Kidney (tissue), 14 donors: ENCODE measurements around the gene SIRT3. TPM values are rescaled to one million over a fixed set of nuclear protein-coding genes. Genes with fewer than 3 reads are reported as not detected.

Experiments
- DNase-seq, 5 donors: peaks; one replicate each; pipeline ENCODE4 v3.0.0-alpha.2; 2013 to 2020
- FAIRE-seq: peaks from 2 replicates; lab custom pipeline; 2012; peaks lifted over from hg19 to GRCh38; lab: Jason Lieb, UNC
- H3K27ac ChIP-seq, 2 donors: one replicate each; pipeline ENCODE4 v1.7.0; 2013; ENCODE audit warnings: low read depth in 2 of 2, low read length in 2 of 2, inconsistent platforms in 1 of 2
- H3K27me3 ChIP-seq: one replicate; pipeline ENCODE4 v1.7.1; 2013; ENCODE audit warnings: low read length, inconsistent platforms; ENCODE audit not compliant: control insufficient read depth, insufficient read depth
- H3K36me3 ChIP-seq, 3 donors: one replicate each; pipeline versions ENCODE4 v1.7.0 to v1.7.1; 2013; ENCODE audit warnings: low read length in 3 of 3, control low read depth in 1 of 3, inconsistent platforms in 1 of 3; ENCODE audit not compliant: insufficient read depth in 3 of 3, control insufficient read depth in 2 of 3
- H3K4me1 ChIP-seq, 3 donors: one replicate each; pipeline versions ENCODE4 v1.7.0 to v1.7.1; 2013; ENCODE audit warnings: low read length in 3 of 3, inconsistent platforms in 1 of 3, low read depth in 1 of 3; ENCODE audit not compliant: control insufficient read depth in 2 of 3, insufficient read depth in 2 of 3
- H3K4me3 ChIP-seq, 3 donors: one replicate each; pipeline versions ENCODE4 v1.7.0 to v1.8.1; 2013; ENCODE audit warnings: low read length in 3 of 3, control low read depth in 1 of 3, inconsistent platforms in 1 of 3
- H3K9ac ChIP-seq, 3 donors: one replicate each; pipeline versions ENCODE4 v1.7.0 to v1.7.1; 2013; ENCODE audit warnings: low read length in 3 of 3, control low read depth in 1 of 3, inconsistent platforms in 1 of 3
- H3K9me3 ChIP-seq, 3 donors: one replicate each; pipeline versions ENCODE4 v1.7.0 to v1.7.1; 2013; ENCODE audit warnings: low read length in 3 of 3, control low read depth in 1 of 3, inconsistent platforms in 1 of 3; ENCODE audit not compliant: control insufficient read depth in 2 of 3, insufficient read depth in 1 of 3
- intact Hi-C: fragments of 100-400 bp; cut with DNase I; formaldehyde crosslinking; loops from one replicate; pipeline ENCODE4 v1.11.1; 2022
- polyA plus RNA-seq: library from polyadenylated mRNA; stranded (reverse); fragments of 350-450 nt; fragmentation: Illumina TruSeq; extraction: RNeasy Lipid Tissue Mini Kit (QIAGEN cat#74804); gene quantifications from one replicate; pipeline ENCODE4 v1.2.3, GENCODE V29; 2014; ENCODE audit warnings: low read depth, low replicate concordance; ENCODE audit not compliant: insufficient read depth
- total RNA-seq: library from RNA; stranded (reverse); fragmentation: NEBNext Ultra II Directional; extraction: Animal tissue kit (Norgen Biotek cat#: 25700); gene quantifications from one replicate; pipeline ENCODE4 v1.2.1, GENCODE V29; 2021
- TF ChIP-seq, protein P1 (sequence below): IDR thresholded peaks from 3 replicates; pipeline ENCODE4 v1.5.1; 2012; ENCODE audit warnings: mild to moderate bottlenecking, moderate library complexity, borderline replicate concordance; ENCODE audit not compliant: insufficient read depth; ENCODE audit errors: extremely low read depth
- donor health status: control.
- donor health status: control.
- donor health status: control.
- donor health status: control.
- donor health status: control.
- donor health status: DM: yes; HTN: yes; CAD: no.
- donor health status: Normal renal cell carcinoma (clear cell type).

The SIRT3 gene
- total and polyA plus RNA-seq, 2 donors from 2014 or later = 28.3 to 28.7 TPM

DNA sequence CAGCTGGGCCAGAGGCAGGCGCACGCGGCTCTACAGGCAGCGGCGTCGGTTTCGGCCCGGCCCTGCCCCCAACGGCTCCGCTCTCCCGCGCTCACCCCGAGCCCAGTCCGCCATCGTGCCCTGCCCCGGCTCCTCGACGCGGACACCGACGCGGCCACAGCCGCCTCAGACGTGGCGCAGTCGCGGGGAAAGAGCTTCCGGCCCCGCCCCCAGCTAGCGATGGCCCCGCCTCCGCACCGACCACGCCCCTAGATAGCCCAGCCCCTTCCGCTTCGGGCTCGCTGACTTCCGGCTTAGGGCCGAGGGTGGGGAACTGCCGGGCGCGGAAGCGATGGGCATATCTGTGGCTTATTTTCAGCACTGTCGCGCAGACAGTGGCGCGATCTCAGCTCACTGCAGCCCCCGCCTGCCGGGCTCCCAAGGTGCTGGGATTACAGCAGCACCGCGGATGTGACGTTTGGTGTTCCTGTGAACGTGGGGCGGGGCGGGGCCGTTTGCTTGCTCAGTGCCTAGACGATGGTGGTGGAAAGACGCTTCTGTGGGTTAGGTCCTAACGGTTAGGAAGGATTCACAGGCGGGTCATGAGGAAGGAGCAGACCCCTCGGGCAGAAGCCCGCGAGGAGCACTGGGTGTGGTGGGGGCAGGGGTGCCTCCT lies 28.8 kb downstream of the SIRT3 start, which contains the start of the genes BET1L and RIC8A:
Gene BET1L, minus strand, starts transcription at position 192 of the 655 bp plus-strand sequence. Its CDS starts 78 bp downstream, at position 114.
Gene RIC8A, plus strand, starts transcription at position 501 of the 655 bp plus-strand sequence. CDS start 1,147 bp downstream, outside the sequence.
- TF ChIP-seq, protein P1, sequence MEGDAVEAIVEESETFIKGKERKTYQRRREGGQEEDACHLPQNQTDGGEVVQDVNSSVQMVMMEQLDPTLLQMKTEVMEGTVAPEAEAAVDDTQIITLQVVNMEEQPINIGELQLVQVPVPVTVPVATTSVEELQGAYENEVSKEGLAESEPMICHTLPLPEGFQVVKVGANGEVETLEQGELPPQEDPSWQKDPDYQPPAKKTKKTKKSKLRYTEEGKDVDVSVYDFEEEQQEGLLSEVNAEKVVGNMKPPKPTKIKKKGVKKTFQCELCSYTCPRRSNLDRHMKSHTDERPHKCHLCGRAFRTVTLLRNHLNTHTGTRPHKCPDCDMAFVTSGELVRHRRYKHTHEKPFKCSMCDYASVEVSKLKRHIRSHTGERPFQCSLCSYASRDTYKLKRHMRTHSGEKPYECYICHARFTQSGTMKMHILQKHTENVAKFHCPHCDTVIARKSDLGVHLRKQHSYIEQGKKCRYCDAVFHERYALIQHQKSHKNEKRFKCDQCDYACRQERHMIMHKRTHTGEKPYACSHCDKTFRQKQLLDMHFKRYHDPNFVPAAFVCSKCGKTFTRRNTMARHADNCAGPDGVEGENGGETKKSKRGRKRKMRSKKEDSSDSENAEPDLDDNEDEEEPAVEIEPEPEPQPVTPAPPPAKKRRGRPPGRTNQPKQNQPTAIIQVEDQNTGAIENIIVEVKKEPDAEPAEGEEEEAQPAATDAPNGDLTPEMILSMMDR = no peak
- peak; percentile 97 to 99 (median 98) for DNase-seq
- Histone ChIP-seq H3K4me1 (peaks cover 0 to 42% (median 17%) of the 10 kb centered on the region in 3 donors), H3K9me3 (no peaks in the 10 kb centered on the region), H3K27me3 (no peaks in the 10 kb centered on the region), H3K36me3 (peaks cover 2 to 51% (median 40%) of the 10 kb centered on the region in 3 donors), H3K9ac (peak within 1 kb of the TSS; percentile 84 to 95 (median 88)), H3K4me3 (peak within 1 kb of the TSS; percentile 88 to 94 (median 93)), H3K27ac (peak within 1 kb of the TSS; percentile 97 to 99)
- intact Hi-C loops = no loop called here
- FAIRE-seq = peak; percentile 89

- FAIRE-seq (no peak), DNase-seq (peak in 1 of 5 donors; percentile 72)
- no peaks in the 10 kb centered on the region for H3K27me3 ChIP-seq
- peak overlapping the region; percentile 47 to 95 (median 81) for H3K9ac ChIP-seq
- H3K9me3 ChIP-seq = no peaks in the 10 kb centered on the region
- intact Hi-C loops = no loop called here
- peak overlapping the region; percentile 97 to 99 for H3K27ac ChIP-seq
- H3K36me3 ChIP-seq = peaks cover 2 to 44% (median 34%) of the 10 kb centered on the region in 3 donors
- TF ChIP-seq, protein P1 = no peak
- H3K4me1 ChIP-seq = peaks cover 0 to 42% (median 17%) of the 10 kb centered on the region in 3 donors
- H3K4me3 ChIP-seq = peak overlapping the region; percentile 77 to 94 (median 88)
Observed at GRCh38 chr11:206526-207207, 29.5 kb downstream of the SIRT3 start.

- H3K27ac ChIP-seq = no peak overlapping the region
Observed at GRCh38 chr11:206002-206384, 30.1 kb downstream of the SIRT3 start.

More at GRCh38 chr11:206002-206384, 30.1 kb downstream of the SIRT3 start:
- H3K4me1 ChIP-seq = peaks cover 0 to 39% (median 17%) of the 10 kb centered on the region in 3 donors
- TF ChIP-seq, protein P1 = no peak
- no peak for FAIRE-seq
- H3K36me3 ChIP-seq = peaks cover 2 to 37% (median 29%) of the 10 kb centered on the region in 3 donors
- intact Hi-C loops = no loop called here
- DNase-seq = peak in 1 of 5 donors; percentile 38
- no peaks in the 10 kb centered on the region for H3K27me3 ChIP-seq
- H3K9ac ChIP-seq = peak overlapping the region in 2 of 3 donors; percentile 81 to 95
- no peaks in the 10 kb centered on the region for H3K9me3 ChIP-seq
- H3K4me3 ChIP-seq = peak overlapping the region in 2 of 3 donors; percentile 88 to 94
